Chondrocyte (in vitro differentiated cells): ENCODE results near the gene CENPX. TPM values are rescaled to one million over a fixed set of nuclear protein-coding genes. Genes with fewer than 3 reads are reported as not detected.

Source experiments
- DNase-seq: peaks from one replicate; pipeline ENCODE4 v3.0.0; 2021; ENCODE audit warnings: mixed read lengths, low spot score
- H3K27ac Mint-ChIP-seq: one replicate; pipeline ENCODE4 v1.8.0; 2021; ENCODE audit warnings: mild to moderate bottlenecking, moderate library complexity, mixed read lengths; ENCODE audit not compliant: unreplicated experiment
- H3K27me3 Mint-ChIP-seq: 2 replicates; pipeline ENCODE4 v1.8.0; 2021; ENCODE audit warnings: low read depth, mixed read lengths
- H3K36me3 Mint-ChIP-seq: 2 replicates; pipeline ENCODE4 v1.8.0; 2021; ENCODE audit warnings: low read depth, mixed read lengths
- H3K4me1 Mint-ChIP-seq: 2 replicates; pipeline ENCODE4 v1.8.0; 2021; ENCODE audit warnings: low read depth, mild to moderate bottlenecking, mixed read lengths
- H3K4me3 Mint-ChIP-seq: one replicate; pipeline ENCODE4 v1.8.0; 2021; ENCODE audit warnings: mild to moderate bottlenecking, moderate library complexity, mixed read lengths; ENCODE audit not compliant: unreplicated experiment
- H3K9me3 Mint-ChIP-seq: 2 replicates; pipeline ENCODE4 v1.8.0; 2021; ENCODE audit warnings: low read depth, mixed read lengths
- total RNA-seq: library from RNA; stranded (reverse); gene quantifications from 3 replicates; pipeline ENCODE4 v1.2.1, GENCODE V29; 2021
- TF ChIP-seq, protein P1 (sequence below): fragments of 200-600 bp; sonication (generic); IDR thresholded peaks from 2 replicates; pipeline ENCODE4 v1.5.0; 2021; ENCODE audit warnings: antibody characterized with exemption, mild to moderate bottlenecking, moderate library complexity

CENPX gene
- total RNA-seq, 1 donor from 2014 or later: 18.1 TPM

DNA sequence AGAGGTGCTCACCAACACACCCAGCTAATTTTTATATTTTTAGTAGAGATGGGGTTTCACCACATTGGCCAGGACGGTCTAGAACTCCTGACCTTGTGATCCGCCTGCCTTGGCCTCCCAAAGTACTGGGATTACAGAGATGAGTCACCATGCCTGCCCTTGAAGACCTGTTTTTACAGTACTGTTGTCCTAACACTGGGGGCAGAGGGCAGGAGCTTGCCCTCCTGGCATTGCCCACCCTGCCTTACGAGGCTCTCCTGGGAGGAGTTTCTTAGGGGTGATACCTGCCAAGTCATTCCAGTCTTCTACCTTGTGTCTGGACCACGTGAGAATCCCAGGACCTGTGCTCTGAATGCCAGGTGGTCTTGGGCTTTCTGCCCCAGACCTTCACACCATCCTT, 42.6 kb downstream of the CENPX start:
- Mint-ChIP-seq H3K9me3 (no peaks in the 10 kb centered on the region), H3K27me3 (no peaks in the 10 kb centered on the region), H3K4me3 (no peak overlapping the region), H3K36me3 (peaks cover 7% of the 10 kb centered on the region), H3K4me1 (peaks cover 17% of the 10 kb centered on the region), H3K27ac (no peak overlapping the region)
- no peak for DNase-seq
- TF ChIP-seq, protein P1, sequence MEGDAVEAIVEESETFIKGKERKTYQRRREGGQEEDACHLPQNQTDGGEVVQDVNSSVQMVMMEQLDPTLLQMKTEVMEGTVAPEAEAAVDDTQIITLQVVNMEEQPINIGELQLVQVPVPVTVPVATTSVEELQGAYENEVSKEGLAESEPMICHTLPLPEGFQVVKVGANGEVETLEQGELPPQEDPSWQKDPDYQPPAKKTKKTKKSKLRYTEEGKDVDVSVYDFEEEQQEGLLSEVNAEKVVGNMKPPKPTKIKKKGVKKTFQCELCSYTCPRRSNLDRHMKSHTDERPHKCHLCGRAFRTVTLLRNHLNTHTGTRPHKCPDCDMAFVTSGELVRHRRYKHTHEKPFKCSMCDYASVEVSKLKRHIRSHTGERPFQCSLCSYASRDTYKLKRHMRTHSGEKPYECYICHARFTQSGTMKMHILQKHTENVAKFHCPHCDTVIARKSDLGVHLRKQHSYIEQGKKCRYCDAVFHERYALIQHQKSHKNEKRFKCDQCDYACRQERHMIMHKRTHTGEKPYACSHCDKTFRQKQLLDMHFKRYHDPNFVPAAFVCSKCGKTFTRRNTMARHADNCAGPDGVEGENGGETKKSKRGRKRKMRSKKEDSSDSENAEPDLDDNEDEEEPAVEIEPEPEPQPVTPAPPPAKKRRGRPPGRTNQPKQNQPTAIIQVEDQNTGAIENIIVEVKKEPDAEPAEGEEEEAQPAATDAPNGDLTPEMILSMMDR: no peak

DNA sequence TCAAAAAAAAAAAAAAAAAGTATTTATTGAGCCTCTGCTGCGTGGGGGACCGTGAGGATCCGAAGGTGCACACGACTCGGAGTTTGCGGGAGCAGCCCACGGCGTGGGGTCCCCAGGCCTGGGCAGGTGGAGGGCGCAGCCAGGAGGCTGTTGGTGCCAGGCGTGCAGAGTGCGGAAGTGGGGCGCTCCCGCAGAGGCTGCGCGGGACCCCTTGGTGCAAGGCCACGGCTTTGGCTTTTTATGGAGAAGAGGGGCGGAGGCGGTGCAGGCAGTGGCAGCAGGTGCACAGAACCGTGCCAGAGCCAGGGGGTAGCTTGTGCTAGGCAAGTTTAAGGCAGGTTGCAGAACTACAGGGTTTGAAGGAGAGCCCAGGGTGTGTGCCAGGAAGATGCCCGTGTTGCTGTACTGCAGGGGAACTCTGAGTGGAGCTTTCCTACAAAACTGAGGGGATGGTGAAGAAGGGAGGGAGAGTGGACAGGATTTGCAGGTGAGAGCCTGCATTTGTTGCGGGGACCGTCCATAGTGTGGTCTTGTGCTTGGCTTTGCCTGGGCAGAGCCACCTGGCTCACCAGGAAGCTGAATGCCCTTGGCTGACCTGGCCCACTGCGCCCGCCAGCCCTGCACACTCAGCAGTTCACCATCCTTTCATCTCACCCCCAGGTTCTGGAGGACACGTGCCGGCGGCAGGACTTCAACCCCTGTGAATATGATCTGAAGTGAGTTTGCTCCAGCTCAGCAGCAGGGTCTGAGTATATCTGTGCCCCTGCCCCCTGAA, 44.0 kb downstream of the CENPX start:
- Mint-ChIP-seq H3K36me3 (peaks cover 4% of the 10 kb centered on the region), H3K9me3 (no peaks in the 10 kb centered on the region), H3K27me3 (no peaks in the 10 kb centered on the region), H3K4me3 (peak overlapping the region; percentile 70), H3K27ac (peak overlapping the region; percentile 49), H3K4me1 (peaks cover 17% of the 10 kb centered on the region)
- TF ChIP-seq, protein P1: no peak
- DNase-seq: no peak

DNA sequence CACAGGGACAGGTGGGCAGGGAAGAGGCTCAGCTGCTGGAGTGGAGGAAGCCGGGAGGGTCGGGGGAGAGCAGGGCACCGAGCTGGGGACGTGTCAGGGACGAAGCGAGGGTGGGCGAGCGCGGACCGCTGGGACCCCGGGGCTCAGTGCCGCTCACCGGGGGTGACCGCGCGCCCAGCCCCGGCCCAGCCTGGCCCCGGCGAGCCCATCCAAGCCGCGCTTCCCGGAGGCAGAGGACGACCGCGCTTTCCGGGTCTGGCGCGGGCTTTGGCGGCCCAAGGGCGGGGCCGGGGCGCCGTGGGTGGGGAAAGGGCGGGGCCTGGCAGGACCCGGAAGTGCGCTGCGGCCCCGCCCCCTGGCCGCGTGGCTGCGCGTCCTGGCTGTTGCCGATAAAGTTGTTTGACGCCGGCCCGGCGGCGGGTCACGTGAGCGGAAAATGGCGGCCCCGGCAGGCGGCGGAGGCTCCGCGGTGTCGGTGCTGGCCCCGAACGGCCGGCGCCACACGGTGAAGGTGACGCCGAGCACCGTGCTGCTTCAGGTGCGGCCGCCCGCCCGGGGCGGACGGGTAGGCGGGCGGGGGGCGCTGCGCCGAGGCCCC, 45.4 kb downstream of the CENPX start, which contains the start of gene ASPSCR1:
Gene ASPSCR1 (plus strand): TSS at position 419 of the 598 bp plus-strand sequence. CDS start 18 bp downstream, at position 437.
- peaks cover 4% of the 10 kb centered on the region for H3K36me3 Mint-ChIP-seq
- no peaks in the 10 kb centered on the region for H3K27me3 Mint-ChIP-seq
- TF ChIP-seq, protein P1: no peak
- no peaks in the 10 kb centered on the region for H3K9me3 Mint-ChIP-seq
- peak; percentile 95 for DNase-seq
- peak within 1 kb of the TSS; percentile 96 for H3K27ac Mint-ChIP-seq
- H3K4me3 Mint-ChIP-seq: peak within 1 kb of the TSS; percentile 87
- H3K4me1 Mint-ChIP-seq: peaks cover 17% of the 10 kb centered on the region

DNA sequence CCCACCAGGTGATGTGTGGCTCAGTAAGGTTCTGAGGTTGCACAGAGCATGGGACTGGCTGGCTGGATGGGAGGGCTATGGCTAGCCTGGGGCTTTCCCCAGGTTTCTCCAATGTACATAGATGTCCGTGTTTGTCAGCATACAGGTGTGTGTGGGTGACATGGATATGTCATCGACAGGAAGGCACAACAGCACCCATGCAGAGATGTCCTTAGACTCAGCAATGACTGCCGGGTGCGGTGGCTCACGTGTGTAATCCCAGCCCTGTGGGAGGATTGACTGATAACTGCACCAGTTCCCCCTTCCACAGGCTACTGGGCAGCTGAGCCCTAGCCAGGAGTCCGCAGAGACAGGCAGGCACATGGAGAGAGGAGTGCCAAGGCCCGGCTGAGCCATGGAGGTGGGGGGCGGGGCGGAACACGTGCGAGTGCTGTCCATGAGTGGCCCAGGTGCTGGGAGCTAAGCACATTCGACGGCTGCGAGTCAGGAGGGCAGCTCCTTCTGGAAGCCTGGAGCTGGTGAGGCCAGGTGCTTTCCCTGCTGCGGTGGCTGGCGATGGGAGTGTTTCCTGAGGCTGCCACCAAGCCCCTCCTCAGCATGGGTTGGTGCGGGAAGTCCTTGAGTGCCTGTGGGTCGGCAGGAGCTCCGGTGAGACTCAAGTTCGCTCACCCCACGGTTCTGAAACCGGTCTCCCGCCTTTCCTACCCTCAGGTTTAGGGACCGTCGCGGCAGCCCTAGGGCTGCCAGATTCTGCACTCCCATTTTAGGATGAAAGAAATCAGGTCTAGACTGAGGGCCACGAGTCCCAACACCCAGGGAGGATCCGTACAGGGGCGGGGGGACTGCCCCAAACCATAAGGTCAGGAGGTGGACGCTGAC, 46.1 kb downstream of the CENPX start:
- Mint-ChIP-seq H3K4me3 (peak overlapping the region; percentile 87), H3K27ac (peak overlapping the region; percentile 96)

More for the DNA sequence above, 46.1 kb downstream of the CENPX start:
- peak; percentile 88 for DNase-seq
- Mint-ChIP-seq H3K27me3 (no peaks in the 10 kb centered on the region), H3K9me3 (no peaks in the 10 kb centered on the region), H3K4me1 (peaks cover 17% of the 10 kb centered on the region), H3K36me3 (peaks cover 4% of the 10 kb centered on the region)
- TF ChIP-seq, protein P1: no peak
